Measurements from ENCODE around the gene ACTR8. TPM values are rescaled to one million over a fixed set of nuclear protein-coding genes. Genes with fewer than 3 reads are reported as not detected.

The ACTR8 gene
- total RNA-seq, 1 experiment from 2014 or later = 29.9 TPM

GRCh38 chr3:53862241-53862640, 19.7 kb downstream of the ACTR8 start:
- H3K27me3 Mint-ChIP-seq (ENCODE audit: low read depth) = no peaks in the 10 kb centered on the region
- no peaks in the 10 kb centered on the region for H3K4me1 Mint-ChIP-seq
- TF ChIP-seq ZNF512 (CRISPR knock-in tag; IDR thresholded peaks at IDR 0.05; ENCODE audit: borderline replicate concordance) (no peak), SMAD4 (CRISPR knock-in tag; IDR thresholded peaks at IDR 0.05) (no peak), JUN (CRISPR knock-in tag; IDR thresholded peaks at IDR 0.05) (no peak), ZNF396 (CRISPR knock-in tag; IDR thresholded peaks at IDR 0.05; ENCODE audit: borderline replicate concordance) (no peak), GRHL2 (CRISPR knock-in tag; IDR thresholded peaks at IDR 0.05; ENCODE audit: insufficient replicate concordance, severe bottlenecking) (no peak), SMAD3 (CRISPR knock-in tag; IDR thresholded peaks at IDR 0.05; ENCODE audit: borderline replicate concordance) (no peak), IRF2 (CRISPR knock-in tag; IDR thresholded peaks at IDR 0.05; ENCODE audit: borderline replicate concordance, low read depth) (no peak), ATF1 (CRISPR knock-in tag; IDR thresholded peaks at IDR 0.05) (no peak), ELF4 (CRISPR knock-in tag; IDR thresholded peaks at IDR 0.05; ENCODE audit: low read depth) (no peak)
- peaks cover 42% of the 10 kb centered on the region for H3K36me3 Mint-ChIP-seq
- no peak overlapping the region for H3K4me3 Mint-ChIP-seq
- CTCF ChIA-PET = no interaction called here
- POLR2A ChIA-PET = no interaction called here
- H3K9me3 Mint-ChIP-seq = no peaks in the 10 kb centered on the region
- DNase-seq (ENCODE audit: low spot score) (no peak), ATAC-seq (no peak)
- no peak overlapping the region for H3K27ac Mint-ChIP-seq

GRCh38 chr3:53860196-53860595, 21.8 kb downstream of the ACTR8 start:
- Mint-ChIP-seq H3K27ac (no peak overlapping the region), H3K36me3 (peaks cover 37% of the 10 kb centered on the region), H3K27me3 (ENCODE audit: low read depth) (no peaks in the 10 kb centered on the region), H3K4me3 (no peak overlapping the region), H3K4me1 (no peaks in the 10 kb centered on the region), H3K9me3 (no peaks in the 10 kb centered on the region)
- TF ChIP-seq ETV6 (CRISPR knock-in tag; IDR thresholded peaks at IDR 0.05) = no peak
- no peak for TF ChIP-seq ATF3 (CRISPR knock-in tag; conservative IDR thresholded peaks at IDR 0.05)
- TF ChIP-seq ZNF671 (CRISPR knock-in tag; IDR thresholded peaks at IDR 0.05) = no peak
- no peak for TF ChIP-seq TP53 (CRISPR knock-in tag; IDR thresholded peaks at IDR 0.05)
- no peak for TF ChIP-seq AFF4 (CRISPR knock-in tag; IDR thresholded peaks at IDR 0.05; ENCODE audit: borderline replicate concordance)
- no peak for TF ChIP-seq NFATC4 (CRISPR knock-in tag; IDR thresholded peaks at IDR 0.05)
- no peak for TF ChIP-seq MLX (CRISPR knock-in tag; IDR thresholded peaks at IDR 0.05)
- no peak for TF ChIP-seq MAX (CRISPR knock-in tag; IDR thresholded peaks at IDR 0.05)
- no peak for TF ChIP-seq OVOL2 (CRISPR knock-in tag; IDR thresholded peaks at IDR 0.05; ENCODE audit: borderline replicate concordance)
- no peak for TF ChIP-seq PRDM15 (CRISPR knock-in tag; IDR thresholded peaks at IDR 0.05)
- TF ChIP-seq E2F1 (CRISPR knock-in tag; IDR thresholded peaks at IDR 0.05) = no peak
- TF ChIP-seq CREB1 (CRISPR knock-in tag; IDR thresholded peaks at IDR 0.05) = no peak
- TF ChIP-seq NR3C1 (CRISPR knock-in tag; conservative IDR thresholded peaks at IDR 0.05; ENCODE audit: low read depth) = no peak
- no peak for TF ChIP-seq JUN (CRISPR knock-in tag; IDR thresholded peaks at IDR 0.05)
- TF ChIP-seq ZNF396 (CRISPR knock-in tag; IDR thresholded peaks at IDR 0.05; ENCODE audit: borderline replicate concordance) = no peak
- DNase-seq (ENCODE audit: low spot score) = no peak
- POLR2A ChIA-PET = no interaction called here
- CTCF ChIA-PET = no interaction called here
- ATAC-seq = no peak

Data from WTC11 (cell line).